ENCODE results near the gene SNAPIN.
A peak's percentile ranks its signal among the peaks of the same experiment; 100 is the strongest.
"Not testable (repeated sequence)": the region's sequence is repeated elsewhere in the genome, so short reads cannot be mapped to it uniquely, and the experiment has no call there.

Gene SNAPIN

DNA sequence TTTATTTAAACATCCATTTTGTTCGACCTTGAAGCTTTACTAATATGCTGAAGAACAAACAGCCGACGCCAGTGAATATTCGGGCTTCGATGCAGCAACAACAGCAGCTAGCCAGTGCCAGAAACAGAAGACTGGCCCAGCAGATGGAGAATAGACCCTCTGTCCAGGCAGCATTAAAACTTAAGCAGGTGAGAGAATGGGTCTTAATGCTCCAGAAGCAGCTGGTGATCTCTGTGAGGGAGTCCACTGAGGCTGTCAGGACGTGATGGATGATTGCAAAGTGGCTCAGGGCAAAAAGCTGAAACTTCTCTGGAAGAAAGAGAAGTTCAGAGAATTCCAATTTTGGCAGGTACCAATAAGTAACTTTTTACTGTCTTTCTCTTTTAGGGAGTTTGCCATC, 20.2 kb upstream of the SNAPIN start:
- TF ChIP-seq CTCF (IDR thresholded peaks at IDR 0.05), result no peak
- H3K27ac ChIP-seq, result no peak overlapping the region
- no peak for DNase-seq (ENCODE audit: low spot score)
- no peak overlapping the region for H3K4me3 ChIP-seq

DNA sequence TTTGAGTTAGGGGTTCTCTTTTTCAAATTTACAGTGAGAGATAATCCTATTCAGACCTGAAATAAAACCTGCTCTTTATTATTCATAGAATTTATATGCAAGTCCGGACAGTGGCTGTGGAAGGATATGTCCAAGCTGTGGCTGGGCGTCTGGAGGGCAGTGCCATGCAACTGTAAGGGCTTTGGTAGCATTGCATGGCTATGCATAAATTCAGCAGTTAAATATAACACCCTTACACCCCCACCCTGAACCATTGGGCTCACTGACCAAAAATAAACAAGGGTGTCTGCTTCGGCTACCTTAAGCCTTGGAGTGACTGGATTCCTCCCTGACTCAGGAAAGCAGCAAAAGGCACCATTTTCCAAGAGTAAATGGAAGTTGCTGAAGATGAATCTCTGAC, 19.2 kb upstream of the SNAPIN start:
- H3K27ac ChIP-seq, result no peak overlapping the region
- TF ChIP-seq CTCF (IDR thresholded peaks at IDR 0.05), result no peak
- H3K4me3 ChIP-seq, result no peak overlapping the region
- no peak for DNase-seq (ENCODE audit: low spot score)

GRCh38 chr1:153640213-153640612, 18.3 kb upstream of the SNAPIN start:
- not testable (repeated sequence) for DNase-seq (ENCODE audit: low spot score); H3K4me3 ChIP-seq; H3K27ac ChIP-seq

DNA sequence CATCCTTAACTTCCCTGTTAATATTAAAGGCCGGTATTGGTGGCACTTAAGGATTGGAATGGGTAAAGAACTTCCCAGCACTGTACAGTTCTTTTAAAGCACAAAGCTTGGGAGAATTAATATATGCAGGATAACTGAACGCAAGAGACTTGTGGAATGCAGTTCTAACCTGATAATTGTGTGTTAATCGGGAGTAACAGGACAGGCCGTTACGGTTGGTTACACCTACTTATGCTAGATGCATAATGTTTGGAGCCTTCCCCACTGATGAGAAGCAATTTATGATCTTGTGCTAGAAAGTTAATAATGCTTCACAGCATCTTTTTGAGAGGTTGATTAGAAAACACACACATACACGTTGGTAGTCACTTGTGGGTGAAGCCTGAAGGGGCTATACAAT, 17.6 kb upstream of the SNAPIN start:
- no peak for TF ChIP-seq CTCF (IDR thresholded peaks at IDR 0.05)
- Histone ChIP-seq H3K4me3 (no peak overlapping the region), H3K27ac (no peak overlapping the region)
- no peak for DNase-seq (ENCODE audit: low spot score)

GRCh38 chr1:153642161-153642560, 16.3 kb upstream of the SNAPIN start:
- H3K27ac ChIP-seq, result no peak overlapping the region
- TF ChIP-seq CTCF (IDR thresholded peaks at IDR 0.05), result no peak
- DNase-seq (ENCODE audit: low spot score), result no peak
- no peak overlapping the region for H3K4me3 ChIP-seq

GRCh38 chr1:153643100-153643499, 15.4 kb upstream of the SNAPIN start:
- TF ChIP-seq CTCF (IDR thresholded peaks at IDR 0.05), result no peak
- no peak overlapping the region for H3K27ac ChIP-seq
- DNase-seq (ENCODE audit: low spot score), result no peak
- no peak overlapping the region for H3K4me3 ChIP-seq

GRCh38 chr1:153643816-153644215, 14.7 kb upstream of the SNAPIN start:
- Histone ChIP-seq H3K27ac (peak overlapping the region in 1 of 2 donors; percentile 8), H3K4me3 (no peak overlapping the region)
- no peak for TF ChIP-seq CTCF (IDR thresholded peaks at IDR 0.05)
- no peak for DNase-seq (ENCODE audit: low spot score)

Measured in coronary artery (tissue), 2 donors.